Measurements from ENCODE around the gene EPHB2. TPM values are rescaled to one million over a fixed set of nuclear protein-coding genes. Genes with fewer than 3 reads are reported as not detected.

EPHB2 gene
- total RNA-seq, 1 donor from 2014 or later: 3.9 TPM

DNA sequence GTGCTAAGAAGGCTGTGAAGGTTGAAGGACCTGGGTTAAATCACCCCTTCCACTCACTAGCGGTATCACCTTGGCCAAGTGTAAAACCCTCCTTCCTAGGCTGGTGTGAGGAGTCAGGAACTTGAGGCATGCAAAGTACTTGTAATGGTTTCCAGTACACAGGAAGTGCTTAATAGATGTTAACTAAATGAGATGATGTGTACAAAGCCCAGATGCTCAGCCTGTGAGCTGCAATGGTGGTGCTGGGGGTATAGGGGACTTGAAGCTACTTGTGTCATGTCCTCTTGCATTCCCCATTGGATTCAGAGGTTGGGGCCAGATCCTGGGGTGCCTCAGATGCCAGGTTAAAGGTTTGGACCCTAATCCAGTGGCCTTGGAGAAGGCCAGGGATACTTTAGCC is 75.5 kb downstream of the EPHB2 start:
- no peak overlapping the region for H3K4me3 ChIP-seq
- intact Hi-C loops (cut with DNase I): no loop called here
- TF ChIP-seq POLR2AphosphoS5 (IDR thresholded peaks at IDR 0.05; ENCODE audit: insufficient read depth in 1 of 2, low read depth in 1 of 2): no peak
- no peak for TF ChIP-seq POLR2A (IDR thresholded peaks at IDR 0.05)
- TF ChIP-seq, protein P1, sequence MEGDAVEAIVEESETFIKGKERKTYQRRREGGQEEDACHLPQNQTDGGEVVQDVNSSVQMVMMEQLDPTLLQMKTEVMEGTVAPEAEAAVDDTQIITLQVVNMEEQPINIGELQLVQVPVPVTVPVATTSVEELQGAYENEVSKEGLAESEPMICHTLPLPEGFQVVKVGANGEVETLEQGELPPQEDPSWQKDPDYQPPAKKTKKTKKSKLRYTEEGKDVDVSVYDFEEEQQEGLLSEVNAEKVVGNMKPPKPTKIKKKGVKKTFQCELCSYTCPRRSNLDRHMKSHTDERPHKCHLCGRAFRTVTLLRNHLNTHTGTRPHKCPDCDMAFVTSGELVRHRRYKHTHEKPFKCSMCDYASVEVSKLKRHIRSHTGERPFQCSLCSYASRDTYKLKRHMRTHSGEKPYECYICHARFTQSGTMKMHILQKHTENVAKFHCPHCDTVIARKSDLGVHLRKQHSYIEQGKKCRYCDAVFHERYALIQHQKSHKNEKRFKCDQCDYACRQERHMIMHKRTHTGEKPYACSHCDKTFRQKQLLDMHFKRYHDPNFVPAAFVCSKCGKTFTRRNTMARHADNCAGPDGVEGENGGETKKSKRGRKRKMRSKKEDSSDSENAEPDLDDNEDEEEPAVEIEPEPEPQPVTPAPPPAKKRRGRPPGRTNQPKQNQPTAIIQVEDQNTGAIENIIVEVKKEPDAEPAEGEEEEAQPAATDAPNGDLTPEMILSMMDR (IDR thresholded peaks at IDR 0.05): no peak
- no peaks in the 10 kb centered on the region for H3K36me3 ChIP-seq
- no peaks in the 10 kb centered on the region for H3K27me3 ChIP-seq
- no peak for DNase-seq (ENCODE audit: extremely low spot score in 2 of 2)
- H3K4me1 ChIP-seq: peaks cover 4% of the 10 kb centered on the region
- no peak overlapping the region for H3K27ac ChIP-seq
- no peaks in the 10 kb centered on the region for H3K9me3 ChIP-seq

DNA sequence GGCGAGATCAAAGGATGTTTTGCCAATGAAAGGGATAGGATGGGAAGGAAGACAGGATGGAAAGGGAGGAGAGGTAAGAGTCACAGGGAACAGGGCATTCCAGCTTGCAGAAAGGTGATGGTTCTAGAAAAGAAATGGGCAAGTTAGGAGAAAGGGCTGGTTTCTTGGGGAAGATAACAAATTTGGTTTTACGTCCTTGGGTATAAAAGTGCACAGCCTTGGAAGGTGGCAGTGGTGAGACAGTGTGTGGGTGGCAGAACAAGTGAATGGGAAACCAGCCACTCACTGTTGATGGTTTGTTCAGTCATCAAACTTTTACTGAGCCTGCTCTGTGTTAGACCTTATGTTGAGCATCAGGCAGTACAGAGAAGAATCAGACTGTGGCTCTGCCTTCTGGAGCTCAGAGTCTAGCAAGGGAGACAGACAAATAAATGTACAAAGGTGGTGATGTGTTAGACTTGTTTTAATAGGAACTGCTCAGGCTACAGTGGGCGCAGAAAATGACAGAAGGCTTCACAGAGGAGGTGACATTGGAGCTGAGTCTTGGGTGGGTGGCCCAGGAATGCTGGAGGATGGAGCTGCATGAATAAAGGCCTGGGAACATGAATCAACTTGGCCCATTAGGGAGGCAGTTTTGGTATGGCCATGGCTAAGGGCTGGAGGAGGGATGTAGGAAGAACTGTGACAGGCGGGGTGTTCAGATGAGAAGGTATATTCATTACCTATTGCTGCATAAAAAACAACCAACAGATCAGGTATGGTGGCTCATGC is 76.3 kb downstream of the EPHB2 start:
- TF ChIP-seq POLR2AphosphoS5 (IDR thresholded peaks at IDR 0.05; ENCODE audit: insufficient read depth in 1 of 2, low read depth in 1 of 2): no peak
- TF ChIP-seq, protein P1 (IDR thresholded peaks at IDR 0.05): no peak
- Histone ChIP-seq H3K27ac (no peak overlapping the region), H3K36me3 (no peaks in the 10 kb centered on the region), H3K27me3 (no peaks in the 10 kb centered on the region), H3K4me3 (no peak overlapping the region), H3K4me1 (peaks cover 4% of the 10 kb centered on the region), H3K9me3 (no peaks in the 10 kb centered on the region)
- intact Hi-C loops (cut with DNase I): no loop called here
- DNase-seq (ENCODE audit: extremely low spot score in 2 of 2): no peak

DNA sequence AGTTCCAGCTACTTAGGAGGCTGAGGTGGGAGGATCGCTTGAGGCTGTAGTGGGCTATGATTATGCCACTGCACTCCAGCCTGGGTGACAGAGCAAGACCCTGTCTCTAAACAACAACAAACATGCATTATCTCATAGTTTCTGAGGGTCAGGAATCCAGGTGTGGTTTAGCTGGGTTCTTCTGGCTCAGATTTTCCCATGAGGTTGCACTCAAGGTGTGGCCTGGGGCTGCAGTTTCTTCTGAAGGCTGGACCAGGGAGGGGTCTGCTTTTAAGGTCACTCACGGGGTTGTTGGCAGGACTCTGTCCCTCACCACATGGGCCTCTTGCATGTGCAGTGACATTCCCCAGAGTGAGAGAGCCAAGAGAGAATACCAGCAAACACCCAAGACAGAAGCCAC is 77.0 kb downstream of the EPHB2 start:
- no peak for TF ChIP-seq POLR2AphosphoS5 (IDR thresholded peaks at IDR 0.05; ENCODE audit: insufficient read depth in 1 of 2, low read depth in 1 of 2)
- TF ChIP-seq, protein P1 (IDR thresholded peaks at IDR 0.05): no peak
- no peak for TF ChIP-seq POLR2A (IDR thresholded peaks at IDR 0.05)
- Histone ChIP-seq H3K4me3 (no peak overlapping the region), H3K27me3 (no peaks in the 10 kb centered on the region), H3K9me3 (no peaks in the 10 kb centered on the region), H3K27ac (no peak overlapping the region), H3K36me3 (no peaks in the 10 kb centered on the region), H3K4me1 (peaks cover 4% of the 10 kb centered on the region)
- intact Hi-C loops (cut with DNase I): no loop called here
- no peak for DNase-seq (ENCODE audit: extremely low spot score in 2 of 2)

DNA sequence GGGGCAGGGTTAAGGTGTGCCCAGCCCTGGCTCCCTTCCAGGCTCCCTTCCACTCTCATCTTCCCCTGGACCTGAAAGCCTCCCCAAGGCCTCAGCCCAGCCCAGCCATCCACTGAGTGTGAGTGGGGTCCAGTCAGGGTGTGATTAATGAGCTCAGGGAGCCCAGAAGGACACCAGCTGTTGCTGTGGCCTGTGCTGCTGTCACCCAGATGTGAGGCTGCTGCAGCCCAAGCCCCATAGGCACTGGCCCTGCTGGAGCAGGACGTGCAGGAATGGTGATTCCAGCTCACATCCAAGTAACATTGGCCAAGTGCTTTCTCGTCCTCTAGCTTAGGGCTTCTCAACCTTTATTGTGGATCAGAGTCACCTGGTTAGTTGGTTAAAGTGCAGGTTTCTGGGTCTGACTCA is 77.6 kb downstream of the EPHB2 start:
- H3K27ac ChIP-seq: no peak overlapping the region
- H3K27me3 ChIP-seq: no peaks in the 10 kb centered on the region
- peaks cover 4% of the 10 kb centered on the region for H3K4me1 ChIP-seq
- no peak for TF ChIP-seq POLR2A (IDR thresholded peaks at IDR 0.05)
- TF ChIP-seq, protein P1 (IDR thresholded peaks at IDR 0.05): no peak
- TF ChIP-seq POLR2AphosphoS5 (IDR thresholded peaks at IDR 0.05; ENCODE audit: insufficient read depth in 1 of 2, low read depth in 1 of 2): no peak
- intact Hi-C loops (cut with DNase I): no loop called here
- no peaks in the 10 kb centered on the region for H3K9me3 ChIP-seq
- H3K36me3 ChIP-seq: no peaks in the 10 kb centered on the region
- H3K4me3 ChIP-seq: no peak overlapping the region
- DNase-seq (ENCODE audit: extremely low spot score in 2 of 2): no peak

DNA sequence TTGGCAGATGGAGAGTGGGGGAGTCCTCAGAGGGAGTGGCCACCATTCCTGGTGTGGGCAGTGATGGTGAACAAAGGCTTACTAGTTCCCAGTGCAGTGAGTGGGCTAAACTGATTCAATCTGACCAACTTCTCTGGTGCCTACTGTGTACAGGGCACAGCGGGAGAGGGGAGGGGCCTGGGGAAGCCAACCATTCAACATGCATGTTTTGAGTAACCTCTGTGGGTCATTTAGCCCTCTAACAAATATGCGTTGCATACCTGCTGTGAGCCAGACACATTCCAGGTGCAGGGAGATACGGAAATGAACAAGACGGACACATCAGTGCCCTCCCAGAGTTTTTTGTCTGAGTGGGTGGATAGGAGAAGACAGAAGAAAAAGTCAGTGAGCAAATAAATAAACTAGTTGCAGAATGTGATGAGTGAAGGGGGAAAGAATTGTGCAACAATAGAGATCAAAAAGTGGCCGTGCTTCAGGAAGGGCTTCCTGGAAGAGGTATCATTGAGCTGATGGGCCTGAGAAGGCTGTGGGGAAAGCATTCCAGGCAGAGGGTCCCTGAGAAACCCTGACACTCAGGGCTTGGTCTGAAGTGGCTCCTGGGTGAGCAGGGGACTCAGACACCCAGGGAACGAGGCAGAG is 78.8 kb downstream of the EPHB2 start:
- TF ChIP-seq, protein P1 (IDR thresholded peaks at IDR 0.05): no peak
- TF ChIP-seq POLR2AphosphoS5 (IDR thresholded peaks at IDR 0.05; ENCODE audit: insufficient read depth in 1 of 2, low read depth in 1 of 2): no peak
- TF ChIP-seq POLR2A (IDR thresholded peaks at IDR 0.05): no peak
- H3K9me3 ChIP-seq: no peaks in the 10 kb centered on the region
- no peaks in the 10 kb centered on the region for H3K36me3 ChIP-seq
- H3K4me3 ChIP-seq: no peak overlapping the region
- intact Hi-C loops (cut with DNase I): no loop called here
- peaks cover 10% of the 10 kb centered on the region for H3K4me1 ChIP-seq
- H3K27me3 ChIP-seq: no peaks in the 10 kb centered on the region
- no peak overlapping the region for H3K27ac ChIP-seq
- no peak for DNase-seq (ENCODE audit: extremely low spot score in 2 of 2)

Data from vagina (tissue), 2 donors.